HepG2 (cell line): Measurements from ENCODE around the gene SLF1. TPM values are rescaled to one million over a fixed set of nuclear protein-coding genes. Genes with fewer than 3 reads are reported as not detected.

ENCODE experiments used
- ATAC-seq: fragments of 200-7000 bp; cut with Tn5 transposase; 3 replicates; pipeline ENCODE4 v1.9.1; 2020; ENCODE audit warnings: mild to moderate bottlenecking, moderate library complexity
- BruUV-seq: library from RNA; stranded (reverse); fragments of 400-500 nt; replicated peaks from 2 replicates; lab custom pipeline; 2021; lab: Mats Ljungman, UMichigan
- CTCF ChIA-PET: fragments of 300-600 bp; formaldehyde crosslinking; extraction: SDS; loops from one replicate; lab custom pipeline; 2021; ENCODE audit warnings: low total read pairs, inconsistent platforms, low intra/inter-chr PET ratio; lab: Yijun Ruan, JAX
- POLR2A ChIA-PET: fragments of 350-600 bp; sonication (Branson Sonifier 250); formaldehyde crosslinking; loops from one replicate; lab custom pipeline; 2020; ENCODE audit warnings: antibody characterized with exemption, inconsistent platforms; lab: Yijun Ruan, JAX
- DNase-seq: peaks from one replicate; pipeline ENCODE4 v3.0.0-alpha.2; 2015; ENCODE audit warnings: low spot score
- FAIRE-seq: peaks from 3 replicates; lab custom pipeline; 2011; peaks lifted over from hg19 to GRCh38; lab: Jason Lieb, UNC
- H2AFZ ChIP-seq: one replicate; pipeline ENCODE4 v1.6.1; 2011; ENCODE audit warnings: low read length, inconsistent platforms
- H3K27ac ChIP-seq: fragments of 300-600 bp; 3 replicates; pipeline ENCODE4 v1.8.0; 2011; ENCODE audit warnings: mixed run types, mild to moderate bottlenecking, mixed read lengths, low read length, inconsistent platforms; ENCODE audit not compliant: insufficient read depth; ENCODE audit errors: extremely low read length
- H3K27me3 ChIP-seq, 2 experiments: fragments of 200-600 bp in 1 of 2; 2 replicates in 1 of 2; 3 replicates in 1 of 2; pipeline versions ENCODE4 v1.6.0 to v1.8.0; 2011; ENCODE audit warnings: low read length in 2 of 2, mild to moderate bottlenecking in 2 of 2, moderate library complexity in 2 of 2, inconsistent platforms in 1 of 2; ENCODE audit not compliant: insufficient read depth in 2 of 2, control insufficient read depth in 1 of 2
- H3K36me3 ChIP-seq, 2 experiments: fragments of 200-600 bp in 1 of 2; replicated peaks in 1 of 2; 2 replicates in 1 of 2; 3 replicates in 1 of 2; pipeline versions ENCODE4 v1.5.1 to v1.8.0; 2011; ENCODE audit warnings: low read length in 2 of 2, inconsistent platforms in 1 of 2; ENCODE audit not compliant: insufficient read depth in 2 of 2, control insufficient read depth in 1 of 2
- H3K4me1 ChIP-seq: 2 replicates; pipeline ENCODE4 v1.5.1; 2012; ENCODE audit warnings: low read length, inconsistent platforms; ENCODE audit not compliant: insufficient read depth
- H3K4me2 ChIP-seq: 2 replicates; pipeline ENCODE4 v1.6.0; 2011; ENCODE audit warnings: low read depth, low read length, inconsistent platforms
- H3K4me3 ChIP-seq, 3 experiments: fragments of 200-600 bp in 1 of 3; sonication (generic), shearing (Covaris generic) in 1 of 3; replicated peaks in 1 of 3; 2 replicates each; pipeline ENCODE4 v1.5.1; 2011 to 2016; ENCODE audit warnings: low read length in 3 of 3, inconsistent platforms in 2 of 3, low read depth in 2 of 3, mild to moderate bottlenecking in 2 of 3, control low read depth in 1 of 3, mixed read lengths in 1 of 3; ENCODE audit not compliant: insufficient read depth in 1 of 3
- H3K79me2 ChIP-seq: one replicate; pipeline ENCODE4 v1.6.1; 2011; ENCODE audit warnings: low read length, inconsistent platforms; ENCODE audit not compliant: insufficient read depth
- H3K9ac ChIP-seq: 2 replicates; pipeline ENCODE4 v1.6.0; 2011; ENCODE audit warnings: mild to moderate bottlenecking, low read depth, low read length, inconsistent platforms; ENCODE audit not compliant: insufficient read depth
- H3K9me3 ChIP-seq: 2 replicates; pipeline ENCODE4 v1.5.1; 2012; ENCODE audit warnings: mild to moderate bottlenecking, low read length
- H4K20me1 ChIP-seq: 2 replicates; pipeline ENCODE4 v1.6.0; 2011; ENCODE audit warnings: inconsistent platforms, mild to moderate bottlenecking, low read length, moderate library complexity; ENCODE audit not compliant: insufficient read depth
- CEBPB ChIP-seq: IDR thresholded peaks from 2 replicates; pipeline ENCODE4 v1.6.1; 2011; ENCODE audit warnings: low read depth, low read length, improper control_type of control experiment, borderline replicate concordance
- GATAD1 ChIP-seq: IDR thresholded peaks from 2 replicates; pipeline ENCODE4 v1.6.1; 2016; ENCODE audit warnings: missing genetic modification reagents, missing compliant biosample characterization
- HES4 ChIP-seq: sonication (generic); formaldehyde crosslinking; IDR thresholded peaks from 2 replicates; pipeline ENCODE4 v1.9.0; 2021; ENCODE audit warnings: mild to moderate bottlenecking, missing genetic modification reagents, borderline replicate concordance
- KLF16 ChIP-seq, 2 experiments: sonication (generic) in 1 of 2; formaldehyde crosslinking in 1 of 2; IDR thresholded peaks; 2 replicates each; pipeline versions ENCODE4 v1.6.1 to v1.8.0; 2016 to 2023; ENCODE audit warnings: missing genetic modification reagents in 2 of 2, missing compliant biosample characterization in 1 of 2
- MAZ ChIP-seq, 2 experiments: sonication (generic) in 1 of 2; formaldehyde crosslinking in 1 of 2; IDR thresholded peaks; 2 replicates each; pipeline versions ENCODE4 v1.5.0 to v1.6.1; 2012 to 2020; ENCODE audit warnings: low read depth in 2 of 2, mild to moderate bottlenecking in 2 of 2, borderline replicate concordance in 1 of 2, improper control_type of control experiment in 1 of 2, low read length in 1 of 2, missing genetic modification reagents in 1 of 2, moderate library complexity in 1 of 2
- NFE2L1 ChIP-seq: sonication (generic); formaldehyde crosslinking; IDR thresholded peaks from 2 replicates; pipeline ENCODE4 v1.4.0; 2020; ENCODE audit warnings: missing genetic modification reagents, mild to moderate bottlenecking, borderline replicate concordance
- RBAK ChIP-seq: sonication (generic); formaldehyde crosslinking; IDR thresholded peaks from 2 replicates; pipeline ENCODE4 v1.5.1; 2020; ENCODE audit warnings: mild to moderate bottlenecking, missing genetic modification reagents
- RXRA ChIP-seq: sonication (generic); formaldehyde crosslinking; IDR thresholded peaks from 2 replicates; pipeline ENCODE4 v1.5.1; 2020; ENCODE audit warnings: missing genetic modification reagents
- ZNF512B ChIP-seq: sonication (generic); formaldehyde crosslinking; IDR thresholded peaks from 2 replicates; pipeline ENCODE4 v1.5.1; 2020; ENCODE audit warnings: missing genetic modification reagents, mild to moderate bottlenecking, borderline replicate concordance
- ZSCAN12 ChIP-seq: sonication (generic); formaldehyde crosslinking; IDR thresholded peaks from 2 replicates; pipeline ENCODE4 v1.9.0; 2021; ENCODE audit warnings: mild to moderate bottlenecking, missing genetic modification reagents
- ZSCAN22 ChIP-seq: sonication (generic); formaldehyde crosslinking; IDR thresholded peaks from 2 replicates; pipeline ENCODE4 v1.4.0; 2020; ENCODE audit warnings: mild to moderate bottlenecking, missing genetic modification reagents
- whole genome bisulfite sequencing: methylation state at CpG from one replicate; pipeline ENCODE4 v1.1.6; 2017; ENCODE audit warnings: low lambda C conversion rate; 5-methylcytosine and 5-hydroxymethylcytosine counted together
- in situ Hi-C: cut with HindIII; loops from 2 replicates; pipeline ENCODE4 v1.10.0; 2017; ENCODE audit warnings: low pct_unique_long_range_greater_than_20kb; ENCODE audit not compliant: extremely low pct_ligation_motif_present
- intact Hi-C: fragments of 100-400 bp; cut with micrococcal nuclease; formaldehyde crosslinking; loops from one replicate; pipeline ENCODE4 v1.10.0; 2022; ENCODE audit not compliant: unreplicated experiment
- polyA plus RNA-seq, 8 experiments: library from polyadenylated mRNA; depleted of rRNA in 3 of 8; stranded (reverse) in 7 of 8; unstranded in 1 of 8; fragments of >200 nt; fragmentation: Illumina TruSeq in 4 of 8; extraction: Trizol in 4 of 8; gene quantifications; 2 replicates each; pipeline versions ENCODE4 v1.2.1 to v1.2.3, GENCODE V29; 2011 to 2016; ENCODE audit warnings: low read depth in 4 of 8, missing spikeins in 1 of 8, mixed read lengths in 1 of 8; ENCODE audit not compliant: insufficient read depth in 1 of 8
- total RNA-seq, 5 experiments: library from RNA; depleted of rRNA; stranded (reverse); fragments of >200 nt; fragmentation: Illumina TruSeq; extraction: Trizol; gene quantifications; 2 replicates each; pipeline ENCODE4 v1.2.3, GENCODE V29; 2016; ENCODE audit warnings: low read depth in 1 of 5
- TF ChIP-seq, protein P1 (sequence below): sonication (generic); formaldehyde crosslinking; IDR thresholded peaks from 2 replicates; pipeline ENCODE4 v1.5.0; 2020; ENCODE audit warnings: missing genetic modification reagents, mild to moderate bottlenecking, borderline replicate concordance
- TF ChIP-seq, protein P2 (sequence below): IDR thresholded peaks from 2 replicates; pipeline ENCODE4 v1.6.1; 2016; ENCODE audit warnings: missing compliant biosample characterization, missing genetic modification reagents, borderline replicate concordance

The SLF1 gene
- total and polyA plus RNA-seq, 2 of the 13 experiments (the other 11 are each of a cell fraction or from before 2014, with no cell fraction given) = 2.1 to 9.1 TPM

DNA sequence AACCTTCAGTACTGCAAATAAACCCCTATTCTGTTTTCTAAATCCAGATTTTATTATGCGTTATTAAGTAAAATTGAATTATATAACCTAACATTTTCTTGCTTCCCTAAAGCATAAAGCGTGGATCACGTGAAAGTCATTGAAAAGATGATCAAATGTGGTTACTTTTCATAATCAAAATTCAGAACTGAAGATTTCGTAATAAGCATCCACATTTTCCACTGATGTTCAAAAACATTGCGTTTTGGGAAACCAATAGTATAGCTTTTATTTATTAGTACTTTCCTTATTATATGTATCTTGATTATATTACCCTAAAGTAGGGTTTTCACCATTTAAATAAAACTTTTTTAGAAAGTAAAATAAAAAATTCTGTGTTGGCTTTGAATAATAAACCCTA lies 1.8 kb downstream of the SLF1 start:
- H3K9me3 ChIP-seq = no peaks in the 10 kb centered on the region
- no peaks in the 10 kb centered on the region for H3K36me3 ChIP-seq
- no peaks in the 10 kb centered on the region for H4K20me1 ChIP-seq
- no peak overlapping the region; a peak in 1 of 6 replicates for H3K4me3 ChIP-seq
- 97% methylated on average over 5 of the region's 5 CpGs for WGBS
- no TSS peak for BruUV-seq
- ChIA-PET CTCF (no interaction called here), POLR2A (no interaction called here)
- no peaks in the 10 kb centered on the region; a peak in 1 of 5 replicates for H3K27me3 ChIP-seq
- no peak for DNase-seq
- ATAC-seq = no peak
- no peak overlapping the region for H2AFZ ChIP-seq
- no peak for FAIRE-seq
- no peak overlapping the region for H3K9ac ChIP-seq
- intact Hi-C loops = no loop called here
- in situ Hi-C loops = no loop called here
- peaks cover 30% of the 10 kb centered on the region for H3K79me2 ChIP-seq
- peak overlapping the region; percentile 72 for H3K4me2 ChIP-seq
- H3K4me1 ChIP-seq = peaks cover 17% of the 10 kb centered on the region
- no peak overlapping the region for H3K27ac ChIP-seq
- peak; percentile 65; the same call in 1 of the 2 replicates for TF ChIP-seq CEBPB
- TF ChIP-seq, protein P1, sequence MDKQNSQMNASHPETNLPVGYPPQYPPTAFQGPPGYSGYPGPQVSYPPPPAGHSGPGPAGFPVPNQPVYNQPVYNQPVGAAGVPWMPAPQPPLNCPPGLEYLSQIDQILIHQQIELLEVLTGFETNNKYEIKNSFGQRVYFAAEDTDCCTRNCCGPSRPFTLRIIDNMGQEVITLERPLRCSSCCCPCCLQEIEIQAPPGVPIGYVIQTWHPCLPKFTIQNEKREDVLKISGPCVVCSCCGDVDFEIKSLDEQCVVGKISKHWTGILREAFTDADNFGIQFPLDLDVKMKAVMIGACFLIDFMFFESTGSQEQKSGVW = no peak

- no peak for FAIRE-seq
- Histone ChIP-seq H4K20me1 (no peaks in the 10 kb centered on the region), H3K36me3 (no peaks in the 10 kb centered on the region), H3K4me1 (peaks cover 17% of the 10 kb centered on the region), H3K9me3 (no peaks in the 10 kb centered on the region), H3K9ac (no peak overlapping the region), H3K79me2 (peaks cover 30% of the 10 kb centered on the region), H3K4me3 (no peak overlapping the region), H3K4me2 (no peak overlapping the region), H2AFZ (no peak overlapping the region), H3K27me3 (no peaks in the 10 kb centered on the region; a peak in 1 of 5 replicates), H3K27ac (no peak overlapping the region)
- no TSS peak for BruUV-seq
- intact Hi-C loops (no loop called here), in situ Hi-C loops (no loop called here)
- no peak for ATAC-seq
- WGBS = 86% methylated on average over 5 of the region's 5 CpGs
- ChIA-PET CTCF (no interaction called here), POLR2A (no interaction called here)
- no peak for DNase-seq
- TF ChIP-seq ZNF512B (CRISPR knock-in tag) = no peak
- TF ChIP-seq KLF16 (CRISPR knock-in tag; IDR thresholded peaks at IDR 0.05) = no peak
- TF ChIP-seq RXRA (CRISPR knock-in tag) = no peak
- TF ChIP-seq ZSCAN22 (CRISPR knock-in tag) = no peak
- TF ChIP-seq, protein P2, sequence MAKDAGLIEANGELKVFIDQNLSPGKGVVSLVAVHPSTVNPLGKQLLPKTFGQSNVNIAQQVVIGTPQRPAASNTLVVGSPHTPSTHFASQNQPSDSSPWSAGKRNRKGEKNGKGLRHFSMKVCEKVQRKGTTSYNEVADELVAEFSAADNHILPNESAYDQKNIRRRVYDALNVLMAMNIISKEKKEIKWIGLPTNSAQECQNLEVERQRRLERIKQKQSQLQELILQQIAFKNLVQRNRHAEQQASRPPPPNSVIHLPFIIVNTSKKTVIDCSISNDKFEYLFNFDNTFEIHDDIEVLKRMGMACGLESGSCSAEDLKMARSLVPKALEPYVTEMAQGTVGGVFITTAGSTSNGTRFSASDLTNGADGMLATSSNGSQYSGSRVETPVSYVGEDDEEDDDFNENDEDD (CRISPR knock-in tag) = no peak
- no peak for TF ChIP-seq MAZ (IDR thresholded peaks at IDR 0.05; ENCODE audit: borderline replicate concordance, low read depth, low read length)
- no peak for TF ChIP-seq MAZ (CRISPR knock-in tag; IDR thresholded peaks at IDR 0.05; ENCODE audit: low read depth)
- no peak for TF ChIP-seq HES4
- TF ChIP-seq RBAK (CRISPR knock-in tag) = no peak
- TF ChIP-seq GATAD1 (CRISPR knock-in tag) = no peak
- no peak for TF ChIP-seq NFE2L1 (CRISPR knock-in tag)
- no peak for TF ChIP-seq ZSCAN12 (CRISPR knock-in tag)
Observed at GRCh38 chr5:94621763-94622162, 3.3 kb downstream of the SLF1 start.
